ENCODE results near the gene KIF6. TPM values are rescaled to one million over a fixed set of nuclear protein-coding genes. Genes with fewer than 3 reads are reported as not detected.
A peak's percentile ranks its signal among the peaks of the same experiment; 100 is the strongest.

The KIF6 gene
- total and polyA plus RNA-seq, 11 donors = 0.06 to 0.77 (median 0.48) TPM

DNA sequence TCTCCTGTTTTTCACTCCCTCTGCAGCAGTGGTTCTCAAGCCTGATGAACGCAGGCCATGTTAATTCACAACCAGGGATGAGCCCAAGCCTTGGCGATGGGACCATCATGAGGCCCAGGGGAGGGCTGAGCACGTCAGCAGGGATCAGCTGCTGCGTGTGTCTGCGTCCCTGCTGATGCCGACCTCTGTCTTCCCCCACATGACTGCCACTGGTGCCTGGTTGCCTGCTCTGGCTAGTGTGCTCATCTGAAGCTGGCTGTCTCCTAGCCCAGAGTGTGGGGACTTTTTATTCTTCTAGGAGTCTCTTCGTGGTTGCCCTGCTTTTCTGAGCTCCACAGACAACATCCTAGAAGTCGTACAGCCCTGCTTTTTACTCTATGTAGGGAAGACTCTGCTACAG, 361.9 kb downstream of the KIF6 start:
- Histone ChIP-seq H3K9me3 (no peaks in the 10 kb centered on the region), H3K36me3 (no peaks in the 10 kb centered on the region), H3K27ac (no peak overlapping the region), H3K4me1 (peaks cover 0 to 7% (median 1%) of the 10 kb centered on the region in 12 donors), H3K4me3 (no peak overlapping the region), H3K27me3 (peaks cover 0 to 8% (median 0%) of the 10 kb centered on the region in 9 donors)
- DNase-seq = no peak
- ATAC-seq = no peak
- WGBS, 4 donors = 77 to 88% (median 85%) methylated on average over 7 to 8 of the region's 8 CpGs
- TF ChIP-seq, protein P1, sequence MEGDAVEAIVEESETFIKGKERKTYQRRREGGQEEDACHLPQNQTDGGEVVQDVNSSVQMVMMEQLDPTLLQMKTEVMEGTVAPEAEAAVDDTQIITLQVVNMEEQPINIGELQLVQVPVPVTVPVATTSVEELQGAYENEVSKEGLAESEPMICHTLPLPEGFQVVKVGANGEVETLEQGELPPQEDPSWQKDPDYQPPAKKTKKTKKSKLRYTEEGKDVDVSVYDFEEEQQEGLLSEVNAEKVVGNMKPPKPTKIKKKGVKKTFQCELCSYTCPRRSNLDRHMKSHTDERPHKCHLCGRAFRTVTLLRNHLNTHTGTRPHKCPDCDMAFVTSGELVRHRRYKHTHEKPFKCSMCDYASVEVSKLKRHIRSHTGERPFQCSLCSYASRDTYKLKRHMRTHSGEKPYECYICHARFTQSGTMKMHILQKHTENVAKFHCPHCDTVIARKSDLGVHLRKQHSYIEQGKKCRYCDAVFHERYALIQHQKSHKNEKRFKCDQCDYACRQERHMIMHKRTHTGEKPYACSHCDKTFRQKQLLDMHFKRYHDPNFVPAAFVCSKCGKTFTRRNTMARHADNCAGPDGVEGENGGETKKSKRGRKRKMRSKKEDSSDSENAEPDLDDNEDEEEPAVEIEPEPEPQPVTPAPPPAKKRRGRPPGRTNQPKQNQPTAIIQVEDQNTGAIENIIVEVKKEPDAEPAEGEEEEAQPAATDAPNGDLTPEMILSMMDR (IDR thresholded peaks at IDR 0.05) = no peak
- TF ChIP-seq POLR2A (IDR thresholded peaks at IDR 0.05) = no peak
- intact Hi-C loops (cut with DNase I) = loop anchor here in 8 of 10 donors (5.0 to 10.0 kb wide), 5 partner anchors 362 to 1672 kb away; partner anchors contain the start of genes KIF6 (in 1 of the 8) and UNC5CL (in 1 of the 8)

DNA sequence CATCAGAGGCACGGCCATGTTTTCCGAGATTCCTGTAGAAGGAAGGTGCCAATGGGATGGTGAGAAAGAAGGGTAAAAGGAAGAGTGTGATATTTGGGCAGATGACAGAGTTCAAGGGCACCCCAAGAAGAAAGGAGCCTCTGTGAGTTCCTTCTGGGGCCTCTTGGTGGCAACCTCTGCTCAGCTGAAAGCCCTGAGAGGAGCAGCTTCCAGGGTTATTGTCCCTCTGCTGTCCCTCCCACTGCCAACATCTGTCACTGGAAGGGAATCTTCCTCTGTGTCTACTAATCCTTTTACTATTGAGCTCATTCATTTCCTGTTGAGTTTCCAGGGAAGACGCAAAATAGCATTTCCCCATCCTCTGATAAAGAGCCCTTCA, 362.7 kb downstream of the KIF6 start:
- WGBS, 4 donors = 31 to 36% (median 34%) methylated on average over 3 of the region's 3 CpGs
- DNase-seq (no peak), ATAC-seq (no peak)
- H3K4me1 ChIP-seq = peaks cover 0 to 12% (median 3%) of the 10 kb centered on the region in 12 donors
- H3K36me3 ChIP-seq = no peaks in the 10 kb centered on the region
- intact Hi-C loops (cut with DNase I) = loop anchor here in 8 of 10 donors (5.0 to 10.0 kb wide), 5 partner anchors 362 to 1672 kb away; partner anchors contain the start of genes KIF6 (in 1 of the 8) and UNC5CL (in 1 of the 8)
- peaks cover 0 to 8% (median 0%) of the 10 kb centered on the region in 9 donors for H3K27me3 ChIP-seq
- H3K9me3 ChIP-seq = no peaks in the 10 kb centered on the region
- TF ChIP-seq, protein P1 (IDR thresholded peaks at IDR 0.05) = no peak
- TF ChIP-seq POLR2A (IDR thresholded peaks at IDR 0.05) = no peak
- no peak overlapping the region for H3K4me3 ChIP-seq
- no peak overlapping the region for H3K27ac ChIP-seq

DNA sequence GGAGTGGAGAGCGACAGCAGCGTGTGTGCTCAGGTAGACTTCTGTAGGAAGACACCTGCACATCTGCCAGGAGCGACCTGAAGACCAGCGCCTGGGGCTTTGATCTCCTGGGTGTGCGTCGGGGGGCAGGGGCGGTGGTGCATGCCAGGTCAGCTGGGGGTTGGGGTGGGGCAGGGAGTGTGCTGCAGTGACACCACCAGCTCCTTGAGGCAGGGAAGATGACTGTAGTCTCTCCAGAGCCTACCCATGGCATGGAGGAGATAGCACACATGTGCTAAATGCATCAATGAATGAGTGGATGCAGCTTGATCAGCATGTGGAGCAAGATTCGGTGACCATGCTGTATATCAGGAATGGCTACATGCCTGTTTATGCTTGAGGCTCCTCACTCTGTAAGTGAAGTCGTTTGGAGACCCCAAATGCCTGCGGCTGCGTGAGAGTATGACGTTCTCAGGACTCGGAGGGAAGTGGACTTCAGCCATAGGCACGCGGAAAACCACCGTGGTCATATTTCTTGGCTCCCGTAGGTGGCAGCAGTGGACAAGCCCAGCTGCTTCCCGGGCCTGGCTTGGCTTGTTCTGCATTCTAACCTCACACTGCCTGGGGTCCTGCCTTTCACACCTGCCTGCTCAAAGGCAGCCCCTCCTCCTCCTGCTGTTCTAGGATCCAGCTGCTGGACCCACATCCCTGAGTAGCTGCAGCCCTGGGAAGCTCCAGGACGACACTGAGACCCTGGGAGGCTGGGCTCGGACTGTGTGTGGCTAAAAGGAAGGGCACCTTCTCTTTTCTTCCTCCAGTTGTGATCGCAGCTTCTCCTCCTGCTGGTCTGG, 363.3 kb downstream of the KIF6 start:
- peak; percentile 27 to 89 (median 76) for ATAC-seq
- no peaks in the 10 kb centered on the region for H3K9me3 ChIP-seq
- H3K4me1 ChIP-seq = peaks cover 0 to 12% (median 3%) of the 10 kb centered on the region in 12 donors
- WGBS, 4 donors = 32 to 45% (median 36%) methylated on average over 16 to 21 of the region's 21 CpGs
- TF ChIP-seq, protein P1 (IDR thresholded peaks at IDR 0.05) = peak; percentile 64 to 82 (median 76)
- TF ChIP-seq POLR2A (IDR thresholded peaks at IDR 0.05) = no peak
- no peak overlapping the region for H3K27ac ChIP-seq
- no peaks in the 10 kb centered on the region for H3K36me3 ChIP-seq
- intact Hi-C loops (cut with DNase I) = loop anchor here in 8 of 10 donors (5.0 to 10.0 kb wide), 5 partner anchors 363 to 1673 kb away; partner anchors contain the start of genes KIF6 (in 1 of the 8) and UNC5CL (in 1 of the 8)
- DNase-seq = peak; percentile 45 to 68 (median 61)
- peaks cover 0 to 8% (median 0%) of the 10 kb centered on the region in 9 donors for H3K27me3 ChIP-seq
- no peak overlapping the region for H3K4me3 ChIP-seq

DNA sequence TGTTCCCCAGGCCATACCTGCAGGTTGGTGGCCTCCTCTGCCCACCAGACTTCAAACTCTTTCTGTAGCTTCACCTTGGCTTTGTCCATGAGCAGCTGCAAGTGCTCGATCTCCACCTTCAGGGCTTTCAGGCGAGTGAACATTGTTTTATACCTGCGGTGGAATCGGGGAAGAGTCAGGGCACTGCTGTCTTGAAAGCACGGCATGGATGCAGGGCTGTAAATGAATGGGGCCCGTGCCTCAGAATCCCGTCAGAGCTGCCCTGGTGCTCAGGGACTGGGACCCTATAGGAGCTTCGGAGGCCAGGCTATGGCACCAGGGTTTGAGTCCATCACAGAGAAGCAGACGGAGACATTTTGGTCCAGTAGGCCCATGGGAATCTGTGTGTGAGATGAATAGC, 364.8 kb downstream of the KIF6 start:
- Histone ChIP-seq H3K36me3 (no peaks in the 10 kb centered on the region), H3K27ac (no peak overlapping the region), H3K27me3 (peaks cover 0 to 8% (median 0%) of the 10 kb centered on the region in 9 donors), H3K4me1 (peaks cover 0 to 12% (median 3%) of the 10 kb centered on the region in 12 donors), H3K4me3 (no peak overlapping the region), H3K9me3 (no peaks in the 10 kb centered on the region)
- TF ChIP-seq, protein P1 (IDR thresholded peaks at IDR 0.05) = no peak
- TF ChIP-seq POLR2A (IDR thresholded peaks at IDR 0.05) = no peak
- intact Hi-C loops (cut with DNase I) = loop anchor here in 8 of 10 donors (5.0 to 10.0 kb wide), 5 partner anchors 364 to 1674 kb away; partner anchors contain the start of genes KIF6 (in 1 of the 8) and UNC5CL (in 1 of the 8)
- 84 to 96% (median 91%) methylated on average over 9 of the region's 9 CpGs for WGBS, 4 donors
- ATAC-seq (no peak), DNase-seq (no peak)
